Psoas muscle (tissue), 8 donors: ENCODE results near the gene ACSL1. TPM values are rescaled to one million over a fixed set of nuclear protein-coding genes. Genes with fewer than 3 reads are reported as not detected.

Experiments
- ATAC-seq, 4 donors: fragments of 200-7000 bp; cut with Tn5 transposase; one replicate each; pipeline ENCODE4 v1.9.1; 2020; ENCODE audit warnings: moderate library complexity in 3 of 4, mild to moderate bottlenecking in 2 of 4
- DNase-seq, 2 donors: peaks; one replicate each; pipeline ENCODE4 v3.0.0-alpha.2; 2020
- H3K27ac ChIP-seq: fragments of 200-600 bp; one replicate; pipeline ENCODE4 v1.8.0; 2022
- H3K27me3 ChIP-seq, 3 donors: fragments of 200-600 bp in 1 of 3; one replicate each; pipeline versions ENCODE4 v1.6.1 to v1.8.0; 2013 to 2022; ENCODE audit warnings: low read length in 2 of 3, mild to moderate bottlenecking in 2 of 3, moderate library complexity in 1 of 3; ENCODE audit not compliant: insufficient read depth in 3 of 3
- H3K36me3 ChIP-seq, 2 donors: fragments of 200-600 bp in 1 of 2; one replicate each; pipeline versions ENCODE4 v1.6.1 to v1.8.0; 2013 to 2022; ENCODE audit warnings: low read depth in 1 of 2, mild to moderate bottlenecking in 1 of 2, moderate library complexity in 1 of 2; ENCODE audit not compliant: insufficient read depth in 1 of 2
- H3K4me1 ChIP-seq: fragments of 200-600 bp; one replicate; pipeline ENCODE4 v1.8.0; 2022
- H3K4me3 ChIP-seq: fragments of 200-600 bp; one replicate; pipeline ENCODE4 v1.8.0; 2022; ENCODE audit warnings: mild to moderate bottlenecking
- H3K9me3 ChIP-seq: fragments of 200-600 bp; one replicate; pipeline ENCODE4 v1.8.0; 2022
- CTCF ChIP-seq: fragments of 200-600 bp; IDR thresholded peaks from one replicate; pipeline ENCODE4 v1.8.0; 2022; ENCODE audit warnings: antibody characterized with exemption
- WGBS, 3 donors: extraction: QIAGEN DNeasy Blood & Tissue Kit; methylation state at CpG; one replicate each; pipeline versions ENCODE4 v1.1.6 to v1.1.7; 2013; 5-methylcytosine and 5-hydroxymethylcytosine counted together
- intact Hi-C, 2 donors: fragments of 100-400 bp; cut with DNase I; formaldehyde crosslinking; loops; one replicate each; pipeline versions ENCODE4 v1.11.0 to v1.14.2; 2022
- polyA plus RNA-seq, 3 donors: library from polyadenylated mRNA; stranded (reverse); fragments of 200-250 nt; gene quantifications; one replicate each; pipeline ENCODE4 v1.2.3, GENCODE V29; 2013
- total RNA-seq, 4 donors: library from RNA; stranded (reverse); fragmentation: NEBNext Ultra II Directional in 2 of 4; extraction: Animal tissue kit (Norgen Biotek cat#: 25700) in 2 of 4; gene quantifications; one replicate each; pipeline versions ENCODE4 v1.2.1 to v1.2.4, GENCODE V29; 2021 to 2023
- donor health status: healthy with polysubstance abuse.
- donor health status: DM: no; HTN: no; CAD: no; lungs with moderate emphysema.
- donor health status: Bipolar disorder and iron deficiency.
- donor health status: healthy.
- donor health status: DM: yes; HTN: yes; CAD: no.
- donor health status: DM: no; HTN: no; CAD: no.
- donor health status: DM: no; HTN: no; CAD: no.
- donor health status: DM: yes; HTN: yes; CAD: no.

ACSL1 gene
- total and polyA plus RNA-seq, 7 donors = 257 to 1,392 (median 781) TPM

GRCh38 chr4:184734758-184735157 lies 91.0 kb downstream of the ACSL1 start:
- DNase-seq (no peak), ATAC-seq (no peak)
- no peaks in the 10 kb centered on the region for H3K9me3 ChIP-seq
- no peaks in the 10 kb centered on the region for H3K36me3 ChIP-seq
- no peak for TF ChIP-seq CTCF
- H3K4me1 ChIP-seq = peaks cover 9% of the 10 kb centered on the region
- no peaks in the 10 kb centered on the region for H3K27me3 ChIP-seq
- intact Hi-C loops = loop anchor here in 1 of 2 donors (5.0 to 10.0 kb wide), 3 partner anchors 87 to 1468 kb away; partner anchors contain the start of genes CASP3 and PRIMPOL
- peak overlapping the region; percentile 71 for H3K27ac ChIP-seq
- H3K4me3 ChIP-seq = peak overlapping the region; percentile 97
- 46 to 50% (median 48%) methylated on average over 6 of the region's 6 CpGs for WGBS, 3 donors

- peak; percentile 98 to 99 (median 98) for ATAC-seq
- peak; percentile 96 to 97 for DNase-seq
- Histone ChIP-seq H3K27ac (peak within 1 kb of the TSS; percentile 71), H3K4me1 (peaks cover 9% of the 10 kb centered on the region), H3K36me3 (no peaks in the 10 kb centered on the region), H3K27me3 (no peaks in the 10 kb centered on the region), H3K9me3 (no peaks in the 10 kb centered on the region), H3K4me3 (peak within 1 kb of the TSS; percentile 97)
- TF ChIP-seq CTCF = no peak
- WGBS, 3 donors = 0 to 1% (median 0%) methylated on average over 61 to 69 of the region's 69 CpGs
- intact Hi-C loops = loop anchor here in 1 of 2 donors (5.0 to 10.0 kb wide), 3 partner anchors 87 to 1468 kb away; partner anchors contain the start of genes CASP3 and PRIMPOL
These were observed 91.9 kb downstream of the ACSL1 start, which contains the start of gene CENPU for GRCh38 chr4:184733654-184734524. Gene CENPU, minus strand, starts transcription at chr4:184734096. Its CDS starts 34 bp downstream, at chr4:184734062.

- peaks cover 9% of the 10 kb centered on the region for H3K4me1 ChIP-seq
- no peaks in the 10 kb centered on the region for H3K36me3 ChIP-seq
- no peaks in the 10 kb centered on the region for H3K27me3 ChIP-seq
- intact Hi-C loops = loop anchor here in 1 of 2 donors (5.0 to 10.0 kb wide), 3 partner anchors 85 to 1470 kb away; partner anchors contain the start of genes CASP3 and PRIMPOL
- H3K9me3 ChIP-seq = no peaks in the 10 kb centered on the region
- no peak for ATAC-seq
- WGBS, 3 donors = 49 to 64% (median 59%) methylated on average over 4 of the region's 4 CpGs
- no peak overlapping the region for H3K4me3 ChIP-seq
- no peak for DNase-seq
- TF ChIP-seq CTCF = no peak
- no peak overlapping the region for H3K27ac ChIP-seq
These were observed 93.6 kb downstream of the ACSL1 start for GRCh38 chr4:184732126-184732525.

GRCh38 chr4:184731056-184731455 lies 94.7 kb downstream of the ACSL1 start:
- no peak for ATAC-seq
- Histone ChIP-seq H3K36me3 (no peaks in the 10 kb centered on the region), H3K4me1 (peaks cover 9% of the 10 kb centered on the region), H3K9me3 (no peaks in the 10 kb centered on the region), H3K27ac (no peak overlapping the region), H3K4me3 (no peak overlapping the region), H3K27me3 (no peaks in the 10 kb centered on the region)
- DNase-seq = no peak
- WGBS, 3 donors = 62 to 74% (median 67%) methylated on average over 6 of the region's 6 CpGs
- intact Hi-C loops = loop anchor here in 1 of 2 donors (5.0 to 10.0 kb wide), 3 partner anchors 84 to 1471 kb away; partner anchors contain the start of genes CASP3 and PRIMPOL
- TF ChIP-seq CTCF = no peak
